HepG2 (cell line): ENCODE results near the gene EBF4. TPM values are rescaled to one million over a fixed set of nuclear protein-coding genes. Genes with fewer than 3 reads are reported as not detected.

Experiments
- CREM ChIP-seq, 2 experiments: sonication (generic) in 1 of 2; formaldehyde crosslinking in 1 of 2; IDR thresholded peaks; 2 replicates each; pipeline versions ENCODE4 v1.4.0 to v1.6.1; 2016 to 2020; ENCODE audit warnings: antibody characterized with exemption in 1 of 2, mild to moderate bottlenecking in 1 of 2, missing genetic modification reagents in 1 of 2
- EHMT2 ChIP-seq: fragments of 200-600 bp; sonication (generic); IDR thresholded peaks from 2 replicates; pipeline ENCODE4 v1.7.0; 2017; ENCODE audit warnings: antibody characterized with exemption, low read depth, low read length, borderline replicate concordance
- FLYWCH1 ChIP-seq: sonication (generic); formaldehyde crosslinking; IDR thresholded peaks from 2 replicates; pipeline ENCODE4 v1.8.1; 2023; ENCODE audit warnings: mild to moderate bottlenecking, missing genetic modification reagents
- KLF9 ChIP-seq: IDR thresholded peaks from 2 replicates; pipeline ENCODE4 v1.6.1; 2016; ENCODE audit warnings: low read depth
- MXD3 ChIP-seq: IDR thresholded peaks from 2 replicates; pipeline ENCODE4 v1.6.1; 2016; ENCODE audit warnings: mild to moderate bottlenecking, missing biosample characterization, missing genetic modification reagents
- NFRKB ChIP-seq: fragments of 450-650 bp; IDR thresholded peaks from 2 replicates; pipeline ENCODE4 v1.6.1; 2017
- NR2F1 ChIP-seq, 2 experiments: fragments of 450-650 bp in 1 of 2; formaldehyde crosslinking in 1 of 2; IDR thresholded peaks; 2 replicates each; pipeline versions ENCODE4 v1.5.0 to v1.6.1; 2016 to 2020; ENCODE audit warnings: mild to moderate bottlenecking in 1 of 2, missing compliant biosample characterization in 1 of 2, missing genetic modification reagents in 1 of 2, moderate library complexity in 1 of 2
- U2AF2 ChIP-seq: fragments of 200-400 bp; formaldehyde crosslinking; IDR thresholded peaks from 2 replicates; pipeline ENCODE4 v1.6.1; 2017; ENCODE audit warnings: low read depth, mild to moderate bottlenecking, low read length
- ZNF335 ChIP-seq: sonication (generic); formaldehyde crosslinking; IDR thresholded peaks from 2 replicates; pipeline ENCODE4 v1.4.0; 2020; ENCODE audit warnings: missing genetic modification reagents
- ZNF430 ChIP-seq: sonication (generic); formaldehyde crosslinking; IDR thresholded peaks from 2 replicates; pipeline ENCODE4 v1.9.0; 2021; ENCODE audit warnings: mild to moderate bottlenecking, missing genetic modification reagents
- ZNF816 ChIP-seq: sonication (generic); formaldehyde crosslinking; IDR thresholded peaks from 2 replicates; pipeline ENCODE4 v1.8.0; 2022; ENCODE audit warnings: missing genetic modification reagents, mild to moderate bottlenecking, borderline replicate concordance
- polyA plus RNA-seq, 8 experiments: library from polyadenylated mRNA; depleted of rRNA in 3 of 8; stranded (reverse) in 7 of 8; unstranded in 1 of 8; fragments of >200 nt; fragmentation: Illumina TruSeq in 4 of 8; extraction: Trizol in 4 of 8; gene quantifications; 2 replicates each; pipeline versions ENCODE4 v1.2.1 to v1.2.3, GENCODE V29; 2011 to 2016; ENCODE audit warnings: low read depth in 4 of 8, missing spikeins in 1 of 8, mixed read lengths in 1 of 8; ENCODE audit not compliant: insufficient read depth in 1 of 8
- total RNA-seq, 5 experiments: library from RNA; depleted of rRNA; stranded (reverse); fragments of >200 nt; fragmentation: Illumina TruSeq; extraction: Trizol; gene quantifications; 2 replicates each; pipeline ENCODE4 v1.2.3, GENCODE V29; 2016; ENCODE audit warnings: low read depth in 1 of 5
- TF ChIP-seq, protein P1 (sequence below): sonication (generic); formaldehyde crosslinking; IDR thresholded peaks from 2 replicates; pipeline ENCODE4 v1.5.0; 2020; ENCODE audit warnings: mild to moderate bottlenecking, missing genetic modification reagents, borderline replicate concordance
- TF ChIP-seq, protein P2 (sequence below): sonication (generic); formaldehyde crosslinking; IDR thresholded peaks from 2 replicates; pipeline ENCODE4 v1.5.0; 2020; ENCODE audit warnings: missing genetic modification reagents
- TF ChIP-seq, protein P3 (sequence below): sonication (generic); formaldehyde crosslinking; IDR thresholded peaks from 2 replicates; pipeline ENCODE4 v1.4.0; 2020; ENCODE audit warnings: missing genetic modification reagents, borderline replicate concordance

The EBF4 gene
- total and polyA plus RNA-seq, 2 of the 13 experiments (the other 11 are each of a cell fraction or from before 2014, with no cell fraction given) = 0.84 to 2.2 TPM

DNA sequence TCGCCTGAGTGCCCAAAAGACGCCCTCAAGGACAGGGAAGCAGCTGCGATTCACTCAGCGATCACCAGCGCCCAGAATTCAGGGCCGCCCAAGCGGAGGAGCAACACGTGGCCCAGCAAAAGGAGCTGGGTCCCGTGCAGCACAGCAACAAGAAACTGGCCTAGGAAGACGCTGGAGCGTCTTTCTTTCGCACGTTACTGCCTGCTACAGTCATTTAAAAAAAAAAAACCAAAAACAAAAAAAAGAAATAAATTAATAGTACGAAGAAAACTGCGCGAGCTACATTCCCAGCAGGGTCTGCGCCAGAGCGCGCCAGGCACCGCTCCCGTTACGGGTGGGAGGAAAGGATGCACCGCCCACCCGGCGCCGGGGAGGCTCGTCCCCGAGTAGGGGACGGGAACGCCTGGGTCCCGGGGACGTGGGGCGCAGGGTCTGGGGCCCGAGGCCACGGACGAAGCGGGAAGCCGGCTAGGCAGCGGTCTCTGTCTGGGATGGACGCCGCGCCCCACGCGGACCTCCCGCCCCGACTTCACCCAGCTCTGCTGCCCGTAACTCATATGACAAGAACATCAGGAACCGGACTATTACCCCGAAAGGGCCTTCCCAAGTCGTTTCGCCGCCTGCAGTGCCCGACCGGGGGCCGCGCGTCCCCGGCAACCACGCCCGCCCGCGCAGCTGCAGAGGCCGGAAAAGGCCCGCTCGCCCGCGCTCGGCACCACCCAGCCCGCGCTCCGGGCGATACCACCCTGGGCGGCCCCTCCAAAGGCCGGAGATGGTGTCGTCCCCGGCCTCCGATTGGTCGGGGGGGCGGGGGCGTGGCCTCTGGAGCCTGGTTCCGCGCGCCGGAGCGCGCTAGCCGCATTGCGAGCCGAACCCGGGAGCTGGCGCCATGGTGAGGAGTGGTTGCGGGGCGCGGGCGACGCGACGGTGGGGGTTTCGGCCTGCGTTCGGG is 40.5 kb upstream of the EBF4 start, which contains the start of gene NOP56 (continued):
- TF ChIP-seq, protein P1, sequence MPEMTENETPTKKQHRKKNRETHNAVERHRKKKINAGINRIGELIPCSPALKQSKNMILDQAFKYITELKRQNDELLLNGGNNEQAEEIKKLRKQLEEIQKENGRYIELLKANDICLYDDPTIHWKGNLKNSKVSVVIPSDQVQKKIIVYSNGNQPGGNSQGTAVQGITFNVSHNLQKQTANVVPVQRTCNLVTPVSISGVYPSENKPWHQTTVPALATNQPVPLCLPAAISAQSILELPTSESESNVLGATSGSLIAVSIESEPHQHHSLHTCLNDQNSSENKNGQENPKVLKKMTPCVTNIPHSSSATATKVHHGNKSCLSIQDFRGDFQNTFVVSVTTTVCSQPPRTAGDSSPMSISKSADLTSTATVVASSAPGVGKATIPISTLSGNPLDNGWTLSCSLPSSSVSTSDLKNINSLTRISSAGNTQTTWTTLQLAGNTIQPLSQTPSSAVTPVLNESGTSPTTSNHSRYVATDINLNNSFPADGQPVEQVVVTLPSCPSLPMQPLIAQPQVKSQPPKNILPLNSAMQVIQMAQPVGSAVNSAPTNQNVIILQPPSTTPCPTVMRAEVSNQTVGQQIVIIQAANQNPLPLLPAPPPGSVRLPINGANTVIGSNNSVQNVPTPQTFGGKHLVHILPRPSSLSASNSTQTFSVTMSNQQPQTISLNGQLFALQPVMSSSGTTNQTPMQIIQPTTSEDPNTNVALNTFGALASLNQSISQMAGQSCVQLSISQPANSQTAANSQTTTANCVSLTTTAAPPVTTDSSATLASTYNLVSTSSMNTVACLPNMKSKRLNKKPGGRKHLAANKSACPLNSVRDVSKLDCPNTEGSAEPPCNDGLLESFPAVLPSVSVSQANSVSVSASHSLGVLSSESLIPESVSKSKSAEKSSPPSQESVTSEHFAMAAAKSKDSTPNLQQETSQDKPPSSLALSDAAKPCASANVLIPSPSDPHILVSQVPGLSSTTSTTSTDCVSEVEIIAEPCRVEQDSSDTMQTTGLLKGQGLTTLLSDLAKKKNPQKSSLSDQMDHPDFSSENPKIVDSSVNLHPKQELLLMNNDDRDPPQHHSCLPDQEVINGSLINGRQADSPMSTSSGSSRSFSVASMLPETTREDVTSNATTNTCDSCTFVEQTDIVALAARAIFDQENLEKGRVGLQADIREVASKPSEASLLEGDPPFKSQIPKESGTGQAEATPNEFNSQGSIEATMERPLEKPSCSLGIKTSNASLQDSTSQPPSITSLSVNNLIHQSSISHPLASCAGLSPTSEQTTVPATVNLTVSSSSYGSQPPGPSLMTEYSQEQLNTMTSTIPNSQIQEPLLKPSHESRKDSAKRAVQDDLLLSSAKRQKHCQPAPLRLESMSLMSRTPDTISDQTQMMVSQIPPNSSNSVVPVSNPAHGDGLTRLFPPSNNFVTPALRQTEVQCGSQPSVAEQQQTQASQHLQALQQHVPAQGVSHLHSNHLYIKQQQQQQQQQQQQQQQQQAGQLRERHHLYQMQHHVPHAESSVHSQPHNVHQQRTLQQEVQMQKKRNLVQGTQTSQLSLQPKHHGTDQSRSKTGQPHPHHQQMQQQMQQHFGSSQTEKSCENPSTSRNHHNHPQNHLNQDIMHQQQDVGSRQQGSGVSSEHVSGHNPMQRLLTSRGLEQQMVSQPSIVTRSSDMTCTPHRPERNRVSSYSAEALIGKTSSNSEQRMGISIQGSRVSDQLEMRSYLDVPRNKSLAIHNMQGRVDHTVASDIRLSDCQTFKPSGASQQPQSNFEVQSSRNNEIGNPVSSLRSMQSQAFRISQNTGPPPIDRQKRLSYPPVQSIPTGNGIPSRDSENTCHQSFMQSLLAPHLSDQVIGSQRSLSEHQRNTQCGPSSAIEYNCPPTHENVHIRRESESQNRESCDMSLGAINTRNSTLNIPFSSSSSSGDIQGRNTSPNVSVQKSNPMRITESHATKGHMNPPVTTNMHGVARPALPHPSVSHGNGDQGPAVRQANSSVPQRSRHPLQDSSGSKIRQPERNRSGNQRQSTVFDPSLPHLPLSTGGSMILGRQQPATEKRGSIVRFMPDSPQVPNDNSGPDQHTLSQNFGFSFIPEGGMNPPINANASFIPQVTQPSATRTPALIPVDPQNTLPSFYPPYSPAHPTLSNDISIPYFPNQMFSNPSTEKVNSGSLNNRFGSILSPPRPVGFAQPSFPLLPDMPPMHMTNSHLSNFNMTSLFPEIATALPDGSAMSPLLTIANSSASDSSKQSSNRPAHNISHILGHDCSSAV (CRISPR knock-in tag) = 0 out of 2 replicates have a peak, but pooled peaks have one; percentile 72
- TF ChIP-seq, protein P2, sequence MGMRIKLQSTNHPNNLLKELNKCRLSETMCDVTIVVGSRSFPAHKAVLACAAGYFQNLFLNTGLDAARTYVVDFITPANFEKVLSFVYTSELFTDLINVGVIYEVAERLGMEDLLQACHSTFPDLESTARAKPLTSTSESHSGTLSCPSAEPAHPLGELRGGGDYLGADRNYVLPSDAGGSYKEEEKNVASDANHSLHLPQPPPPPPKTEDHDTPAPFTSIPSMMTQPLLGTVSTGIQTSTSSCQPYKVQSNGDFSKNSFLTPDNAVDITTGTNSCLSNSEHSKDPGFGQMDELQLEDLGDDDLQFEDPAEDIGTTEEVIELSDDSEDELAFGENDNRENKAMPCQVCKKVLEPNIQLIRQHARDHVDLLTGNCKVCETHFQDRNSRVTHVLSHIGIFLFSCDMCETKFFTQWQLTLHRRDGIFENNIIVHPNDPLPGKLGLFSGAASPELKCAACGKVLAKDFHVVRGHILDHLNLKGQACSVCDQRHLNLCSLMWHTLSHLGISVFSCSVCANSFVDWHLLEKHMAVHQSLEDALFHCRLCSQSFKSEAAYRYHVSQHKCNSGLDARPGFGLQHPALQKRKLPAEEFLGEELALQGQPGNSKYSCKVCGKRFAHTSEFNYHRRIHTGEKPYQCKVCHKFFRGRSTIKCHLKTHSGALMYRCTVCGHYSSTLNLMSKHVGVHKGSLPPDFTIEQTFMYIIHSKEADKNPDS (CRISPR knock-in tag) = no peak; the same call in none of the 2 replicates
- no peak for TF ChIP-seq EHMT2
- TF ChIP-seq NFRKB = no peak
- TF ChIP-seq, protein P3, sequence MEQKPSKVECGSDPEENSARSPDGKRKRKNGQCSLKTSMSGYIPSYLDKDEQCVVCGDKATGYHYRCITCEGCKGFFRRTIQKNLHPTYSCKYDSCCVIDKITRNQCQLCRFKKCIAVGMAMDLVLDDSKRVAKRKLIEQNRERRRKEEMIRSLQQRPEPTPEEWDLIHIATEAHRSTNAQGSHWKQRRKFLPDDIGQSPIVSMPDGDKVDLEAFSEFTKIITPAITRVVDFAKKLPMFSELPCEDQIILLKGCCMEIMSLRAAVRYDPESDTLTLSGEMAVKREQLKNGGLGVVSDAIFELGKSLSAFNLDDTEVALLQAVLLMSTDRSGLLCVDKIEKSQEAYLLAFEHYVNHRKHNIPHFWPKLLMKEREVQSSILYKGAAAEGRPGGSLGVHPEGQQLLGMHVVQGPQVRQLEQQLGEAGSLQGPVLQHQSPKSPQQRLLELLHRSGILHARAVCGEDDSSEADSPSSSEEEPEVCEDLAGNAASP = no peak; the same call in 1 of the 2 replicates
- TF ChIP-seq U2AF2 = peak; percentile 20; the same call in 1 of the 2 replicates
- TF ChIP-seq ZNF335 (CRISPR knock-in tag) = 0 out of 2 replicates have a peak, but pooled peaks have one; percentile 62
- TF ChIP-seq MXD3 = peak; percentile 98
- peak; percentile 99 for TF ChIP-seq ZNF816 (CRISPR knock-in tag)
- TF ChIP-seq NR2F1 (CRISPR knock-in tag; IDR thresholded peaks at IDR 0.05) = no peak
- TF ChIP-seq ZNF430 = peak; percentile 11
- no peak for TF ChIP-seq KLF9 (CRISPR knock-in tag)
- TF ChIP-seq CREM (IDR thresholded peaks at IDR 0.05) = 0 out of 2 replicates have a peak, but pooled peaks have one; percentile 4
- no peak for TF ChIP-seq CREM (CRISPR knock-in tag; IDR thresholded peaks at IDR 0.05)
- TF ChIP-seq FLYWCH1 = peak; percentile 57; the same call in 1 of the 2 replicates
